Renal cortex interstitium (tissue), 11 donors: Measurements from ENCODE around the gene KCNIP3. TPM values are rescaled to one million over a fixed set of nuclear protein-coding genes. Genes with fewer than 3 reads are reported as not detected.
"Not testable (repeated sequence)": the region's sequence is repeated elsewhere in the genome, so short reads cannot be mapped to it uniquely, and the experiment has no call there.

Source experiments
- DNase-seq, 11 donors: peaks; one replicate each; pipeline ENCODE4 v3.0.0-alpha.2; 2013; ENCODE audit warnings: low read depth in 9 of 11, low spot score in 4 of 11; ENCODE audit errors: extremely low read depth in 1 of 11
- polyA plus RNA-seq, 3 donors: library from polyadenylated mRNA; unstranded; fragments of 120-200 nt; gene quantifications; one replicate each; pipeline ENCODE4 v1.2.1, GENCODE V29; 2013; ENCODE audit not compliant: insufficient read length in 3 of 3

KCNIP3 gene
- polyA plus RNA-seq, 3 donors = 12.4 to 22.4 (median 16.5) TPM

DNA sequence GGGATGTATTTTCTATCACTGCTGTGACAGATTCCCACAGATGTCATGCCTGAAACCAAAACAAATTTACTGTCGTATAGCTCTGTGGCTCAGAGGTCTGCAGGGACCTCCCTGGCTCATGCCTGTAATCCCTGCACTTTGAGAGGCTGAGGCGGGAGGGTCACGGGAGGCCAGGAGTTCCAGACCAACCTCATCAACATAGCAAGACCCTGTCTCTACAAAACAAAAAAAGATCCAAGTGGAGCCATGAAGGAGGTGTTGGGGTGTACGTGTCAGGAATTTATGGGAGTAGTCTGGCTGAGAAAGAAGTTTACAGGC lies 54.4 kb downstream of the KCNIP3 start:
- DNase-seq = no peak

- no peak for DNase-seq
These were observed 55.3 kb downstream of the KCNIP3 start for GRCh38 chr2:95352310-95353054.

GRCh38 chr2:95353055-95353575 lies 56.0 kb downstream of the KCNIP3 start:
- DNase-seq = no peak

GRCh38 chr2:95353613-95354468 lies 56.7 kb downstream of the KCNIP3 start:
- no peak for DNase-seq

DNA sequence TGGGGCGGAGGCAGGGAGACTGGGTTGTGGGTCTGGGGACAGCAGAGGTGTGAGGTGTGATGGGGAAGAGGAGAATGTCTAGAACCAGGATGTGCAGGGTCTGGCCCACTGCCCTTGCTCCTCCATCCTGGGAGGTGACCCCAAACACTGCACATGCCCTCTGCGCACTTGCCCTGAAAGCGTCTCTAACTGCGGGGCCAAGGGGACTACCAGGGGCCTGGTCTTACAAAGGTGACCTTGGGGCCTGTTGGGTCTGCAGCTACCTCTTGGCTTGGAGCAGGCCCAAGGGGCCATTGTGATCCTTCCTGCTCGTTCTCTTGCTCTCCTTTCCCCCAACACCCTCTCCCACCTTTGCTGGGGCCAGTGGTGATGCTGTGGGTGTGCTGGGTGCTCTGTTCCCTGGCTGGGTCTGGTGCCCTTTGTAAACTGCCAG lies 57.3 kb downstream of the KCNIP3 start:
- no peak for DNase-seq

DNA sequence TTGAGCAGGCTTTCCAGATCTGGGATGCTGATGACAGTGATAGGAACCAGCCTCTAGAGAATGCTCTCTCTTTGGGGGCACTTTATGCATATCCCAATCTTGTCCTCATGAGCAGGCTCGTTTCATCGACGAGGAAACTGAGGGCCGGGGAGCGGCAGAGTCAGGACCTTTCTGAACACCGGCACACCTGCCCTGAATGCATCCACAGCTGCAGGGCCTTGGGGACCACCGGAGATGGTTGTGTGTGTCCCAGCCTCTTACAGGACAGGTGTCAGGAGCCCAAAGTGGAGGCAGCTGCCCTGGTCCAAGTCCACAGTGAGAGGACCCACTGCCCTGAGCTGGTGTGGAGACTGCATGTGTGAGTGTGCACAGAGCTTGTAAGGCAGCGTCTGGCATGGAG lies 57.8 kb downstream of the KCNIP3 start:
- no peak for DNase-seq

DNA sequence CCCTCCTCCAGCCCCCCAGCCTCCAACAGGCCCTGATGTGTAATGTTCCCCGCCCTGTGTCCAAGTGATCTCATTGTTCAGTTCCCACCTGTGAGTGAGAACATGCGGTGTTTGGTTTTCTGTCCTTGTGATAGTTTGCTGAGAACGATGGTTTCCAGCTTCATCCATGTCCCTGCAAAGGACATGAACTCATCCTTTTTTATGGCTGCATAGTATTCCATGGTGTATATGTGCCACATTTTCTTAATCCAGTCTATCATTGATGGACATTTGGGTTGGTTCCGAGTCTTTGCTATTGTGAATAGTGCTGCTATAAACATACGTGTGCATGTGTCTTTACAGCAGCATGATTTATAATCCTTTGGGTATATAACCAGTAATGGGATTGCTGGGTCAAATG lies 58.3 kb downstream of the KCNIP3 start:
- not testable (repeated sequence) for DNase-seq

DNA sequence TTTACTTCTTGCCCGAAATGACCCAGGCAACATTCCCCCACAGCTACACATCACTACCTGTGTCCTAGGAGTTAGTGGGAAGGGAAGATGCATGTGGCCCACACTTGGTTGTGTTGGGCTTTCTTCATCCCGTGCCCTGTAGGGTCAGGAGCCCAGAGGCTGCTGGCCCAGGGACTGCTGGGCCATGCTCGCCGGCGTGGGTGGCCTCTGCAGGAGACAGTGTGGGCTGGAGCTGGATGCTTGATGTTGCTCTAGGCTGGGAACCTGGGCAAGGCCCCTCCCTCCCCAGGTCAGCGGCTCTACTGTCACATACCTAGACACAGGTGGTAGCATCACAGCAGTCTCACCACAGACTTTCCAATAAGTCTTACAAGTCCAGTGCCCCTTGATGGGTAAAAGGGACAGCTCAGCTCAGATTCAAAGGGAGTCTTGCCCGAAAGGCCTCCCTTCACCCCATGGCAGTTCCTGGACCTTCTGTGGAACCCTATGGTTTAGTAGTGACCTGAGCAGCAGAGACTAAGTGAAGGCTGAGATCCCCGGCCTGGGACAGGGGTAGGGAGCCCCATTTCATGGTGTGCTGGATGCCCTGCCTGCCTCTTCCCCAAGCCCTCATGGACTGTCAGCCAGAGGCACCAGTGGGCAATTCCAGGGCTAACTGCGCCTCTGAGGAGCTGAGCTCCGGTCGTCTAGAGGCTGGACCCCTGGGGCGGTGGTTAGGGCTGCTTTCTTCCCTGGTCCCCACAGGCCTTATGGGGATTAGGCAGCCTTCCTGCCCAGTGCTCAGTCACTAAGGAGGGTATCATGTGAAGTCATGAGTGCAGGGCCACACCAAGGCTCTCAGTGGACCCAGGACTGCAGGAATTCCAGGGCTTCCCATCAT lies 59.9 kb downstream of the KCNIP3 start:
- DNase-seq = no peak

GRCh38 chr2:95357717-95358280 lies 60.7 kb downstream of the KCNIP3 start:
- DNase-seq = no peak

- DNase-seq = no peak
These were observed 61.9 kb downstream of the KCNIP3 start for GRCh38 chr2:95359031-95359430.

GRCh38 chr2:95359501-95359930 lies 62.4 kb downstream of the KCNIP3 start:
- no peak for DNase-seq

GRCh38 chr2:95361216-95361980 lies 64.3 kb downstream of the KCNIP3 start:
- DNase-seq = no peak

GRCh38 chr2:95362486-95362885 lies 65.3 kb downstream of the KCNIP3 start:
- DNase-seq = no peak

- DNase-seq = no peak
These were observed 69.4 kb downstream of the KCNIP3 start for GRCh38 chr2:95366514-95366913.

GRCh38 chr2:95372216-95372829 lies 75.2 kb downstream of the KCNIP3 start:
- no peak for DNase-seq

DNA sequence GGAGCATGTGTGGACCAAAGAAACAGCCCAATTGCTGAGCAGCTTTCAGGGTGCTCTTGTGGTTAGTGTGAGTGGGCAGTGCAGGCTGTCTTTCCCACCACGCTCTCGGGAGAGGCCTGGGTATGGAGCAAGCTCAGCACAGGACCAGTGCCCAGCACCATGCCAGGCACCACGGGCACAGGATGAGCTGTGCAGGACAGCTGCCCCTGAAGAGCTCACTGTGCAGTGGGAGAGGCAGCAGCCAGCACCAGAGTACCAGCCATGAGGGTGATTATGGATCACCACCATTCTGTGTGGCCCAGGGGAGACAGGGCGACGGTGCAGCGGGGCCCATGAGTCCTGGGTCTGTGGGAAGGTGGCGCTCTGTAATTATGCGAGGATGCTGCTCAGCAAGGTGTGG lies 75.7 kb downstream of the KCNIP3 start:
- DNase-seq = no peak

GRCh38 chr2:95374029-95374428 lies 76.9 kb downstream of the KCNIP3 start:
- DNase-seq = no peak

DNA sequence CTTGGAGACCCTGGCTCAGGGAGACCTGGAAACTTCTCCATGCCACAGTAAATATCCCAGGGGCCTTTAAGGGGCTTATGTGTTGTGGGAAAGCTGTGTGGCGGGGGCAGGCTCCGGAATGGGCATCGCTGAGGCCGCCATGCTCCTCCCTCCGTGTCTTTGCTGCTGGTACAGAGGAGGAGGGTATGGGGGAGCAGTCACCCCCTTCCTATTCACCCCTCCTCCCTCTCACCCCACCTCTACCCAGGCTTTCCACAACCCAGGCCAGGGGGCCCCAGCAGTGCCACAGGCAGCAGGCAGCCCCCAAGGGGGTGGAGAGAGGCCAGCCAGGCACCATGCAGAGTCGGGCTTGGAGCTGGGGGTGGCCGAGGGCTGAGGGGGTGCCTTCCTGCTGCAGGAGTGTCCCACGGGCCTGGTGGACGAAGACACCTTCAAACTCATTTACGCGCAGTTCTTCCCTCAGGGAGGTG lies 77.3 kb downstream of the KCNIP3 start:
- no peak for DNase-seq
